ENCODE measurements around the gene GNRH2. TPM values are rescaled to one million over a fixed set of nuclear protein-coding genes. Genes with fewer than 3 reads are reported as not detected.

Gene GNRH2
- total RNA-seq, 1 experiment from 2014 or later: 1.1 TPM

DNA sequence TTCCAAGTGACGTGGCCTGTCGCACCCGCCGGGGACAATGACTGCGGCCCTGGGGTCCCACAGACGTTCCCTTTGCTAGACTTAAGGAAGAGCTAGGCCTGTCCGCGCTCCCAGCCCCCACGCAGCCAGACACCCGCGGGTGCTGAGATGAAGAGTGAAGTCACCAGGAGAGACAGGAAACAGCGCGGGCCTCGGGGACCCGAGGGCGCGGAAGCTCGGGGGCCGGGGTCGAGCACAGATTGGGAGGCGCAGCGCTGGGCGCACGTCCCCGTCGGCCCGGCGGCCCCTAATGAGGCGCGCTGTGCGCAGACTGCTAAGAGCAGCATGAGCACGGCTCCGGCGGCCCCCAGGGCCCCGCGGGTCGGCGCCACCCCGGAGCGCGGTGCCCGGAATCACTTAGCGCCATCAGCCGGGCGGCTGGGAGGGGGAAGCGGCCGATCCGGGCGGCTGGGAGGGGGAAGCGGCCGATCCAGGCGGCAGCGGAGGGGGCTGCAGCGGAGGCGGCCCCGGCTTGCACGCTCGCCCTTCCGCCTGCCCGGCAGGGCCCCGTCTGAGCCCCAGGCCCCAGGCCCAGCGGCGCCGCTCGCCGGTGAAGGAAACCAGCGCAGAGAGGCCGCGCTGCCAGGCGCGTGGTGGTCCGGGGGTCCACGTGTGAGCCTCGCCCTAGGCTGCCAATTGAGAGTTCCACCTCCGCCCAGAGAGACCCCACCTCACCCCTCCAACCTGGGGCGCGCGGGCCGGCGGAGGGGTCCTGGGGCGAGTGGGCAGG lies 49.4 kb downstream of the GNRH2 start:
- H2BK120ac ChIP-seq (ENCODE audit: low read depth, low read length, poor library complexity, severe bottlenecking): no peak overlapping the region
- H4K91ac ChIP-seq (ENCODE audit: insufficient read length, low read depth, low read length): no peak overlapping the region
- no peak overlapping the region for H4K8ac ChIP-seq (replicated peaks; ENCODE audit: insufficient read length, low read depth, low read length)
- Mint-ChIP-seq H3K4me3 (peak overlapping the region; percentile 61 to 69; a peak in 3 of 5 replicates), H3K27ac (peak overlapping the region in 1 of 3 experiments; percentile 90; a peak in 1 of 7 replicates), H3K9me3 (no peaks in the 10 kb centered on the region), H3K27me3 (ENCODE audit: low read depth) (peaks cover 23% of the 10 kb centered on the region), H3K4me1 (peaks cover 0 to 9% of the 10 kb centered on the region in 2 experiments; a peak in 2 of 4 replicates), H3K36me3 (ENCODE audit: insufficient read depth in 1 of 3, low read depth in 3 of 3) (no peaks in the 10 kb centered on the region)
- H3K23ac ChIP-seq (ENCODE audit: insufficient read length, low read depth, low read length): no peak overlapping the region
- H4K20me1 ChIP-seq (ENCODE audit: control insufficient read depth, insufficient read depth, insufficient read length): no peaks in the 10 kb centered on the region
- H3K14ac ChIP-seq (ENCODE audit: insufficient read depth, low read length): peak overlapping the region; percentile 83; the same call in 1 of the 2 replicates
- H4K5ac ChIP-seq (ENCODE audit: insufficient read length, low read depth, low read length): no peak overlapping the region
- H3K4ac ChIP-seq (ENCODE audit: low read depth, low read length): no peak overlapping the region
- peaks cover 11% of the 10 kb centered on the region for H3K23me2 ChIP-seq (ENCODE audit: insufficient read length, low read depth, low read length, poor library complexity, severe bottlenecking)
- H3K4me1 ChIP-seq (ENCODE audit: insufficient read depth, low read length): no peaks in the 10 kb centered on the region
- WGBS (ENCODE audit: extremely low coverage, insufficient read length, low lambda C conversion rate): no CpG with 5 or more reads among the region's 81 CpGs
- H2AFZ ChIP-seq (ENCODE audit: low read length): no peak overlapping the region
- H3K79me2 ChIP-seq (ENCODE audit: insufficient read depth, low read length): no peaks in the 10 kb centered on the region
- H3K9ac ChIP-seq (ENCODE audit: extremely low read depth, insufficient read length, low read length): no peak overlapping the region
- no peaks in the 10 kb centered on the region for H3K9me3 ChIP-seq (ENCODE audit: control insufficient read depth, low read depth, low read length)
- no peak overlapping the region; the same call in 1 of the 2 replicates for H2BK15ac ChIP-seq (ENCODE audit: low read depth, low read length)
- no peak overlapping the region for H2BK5ac ChIP-seq (ENCODE audit: insufficient read length, low read length)
- no peak overlapping the region for H2AK5ac ChIP-seq (ENCODE audit: insufficient read length, low read length)
- no peak overlapping the region for H2BK12ac ChIP-seq (ENCODE audit: insufficient read length, low read depth, low read length)
- TF ChIP-seq, protein P1, sequence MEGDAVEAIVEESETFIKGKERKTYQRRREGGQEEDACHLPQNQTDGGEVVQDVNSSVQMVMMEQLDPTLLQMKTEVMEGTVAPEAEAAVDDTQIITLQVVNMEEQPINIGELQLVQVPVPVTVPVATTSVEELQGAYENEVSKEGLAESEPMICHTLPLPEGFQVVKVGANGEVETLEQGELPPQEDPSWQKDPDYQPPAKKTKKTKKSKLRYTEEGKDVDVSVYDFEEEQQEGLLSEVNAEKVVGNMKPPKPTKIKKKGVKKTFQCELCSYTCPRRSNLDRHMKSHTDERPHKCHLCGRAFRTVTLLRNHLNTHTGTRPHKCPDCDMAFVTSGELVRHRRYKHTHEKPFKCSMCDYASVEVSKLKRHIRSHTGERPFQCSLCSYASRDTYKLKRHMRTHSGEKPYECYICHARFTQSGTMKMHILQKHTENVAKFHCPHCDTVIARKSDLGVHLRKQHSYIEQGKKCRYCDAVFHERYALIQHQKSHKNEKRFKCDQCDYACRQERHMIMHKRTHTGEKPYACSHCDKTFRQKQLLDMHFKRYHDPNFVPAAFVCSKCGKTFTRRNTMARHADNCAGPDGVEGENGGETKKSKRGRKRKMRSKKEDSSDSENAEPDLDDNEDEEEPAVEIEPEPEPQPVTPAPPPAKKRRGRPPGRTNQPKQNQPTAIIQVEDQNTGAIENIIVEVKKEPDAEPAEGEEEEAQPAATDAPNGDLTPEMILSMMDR (conservative IDR thresholded peaks at IDR 0.05): no peak
- no peak overlapping the region for H3T11ph ChIP-seq (ENCODE audit: low read length)
- no peak overlapping the region for H2BK20ac ChIP-seq (ENCODE audit: low read depth, low read length, poor library complexity, severe bottlenecking)
- H3K56ac ChIP-seq (ENCODE audit: insufficient read length, low read depth, low read length): no peak overlapping the region
- H3K79me1 ChIP-seq (ENCODE audit: insufficient read depth, low read depth, low read length, poor library complexity, severe bottlenecking): no peaks in the 10 kb centered on the region
- no peaks in the 10 kb centered on the region for H3K27me3 ChIP-seq (ENCODE audit: insufficient read depth, low read length)
- peak overlapping the region; percentile 44 for H3K4me2 ChIP-seq (ENCODE audit: insufficient read depth, insufficient read length, low read length)
- no peak overlapping the region for H3K27ac ChIP-seq (ENCODE audit: insufficient read length, low read depth, low read length)
- peak; percentile 52 for DNase-seq
- peak overlapping the region; percentile 57 for H3K18ac ChIP-seq (ENCODE audit: insufficient read length, low read depth, low read length)

Measured in H9 (cell line).